ENCODE data around the gene BOD1L2.

Gene BOD1L2

DNA sequence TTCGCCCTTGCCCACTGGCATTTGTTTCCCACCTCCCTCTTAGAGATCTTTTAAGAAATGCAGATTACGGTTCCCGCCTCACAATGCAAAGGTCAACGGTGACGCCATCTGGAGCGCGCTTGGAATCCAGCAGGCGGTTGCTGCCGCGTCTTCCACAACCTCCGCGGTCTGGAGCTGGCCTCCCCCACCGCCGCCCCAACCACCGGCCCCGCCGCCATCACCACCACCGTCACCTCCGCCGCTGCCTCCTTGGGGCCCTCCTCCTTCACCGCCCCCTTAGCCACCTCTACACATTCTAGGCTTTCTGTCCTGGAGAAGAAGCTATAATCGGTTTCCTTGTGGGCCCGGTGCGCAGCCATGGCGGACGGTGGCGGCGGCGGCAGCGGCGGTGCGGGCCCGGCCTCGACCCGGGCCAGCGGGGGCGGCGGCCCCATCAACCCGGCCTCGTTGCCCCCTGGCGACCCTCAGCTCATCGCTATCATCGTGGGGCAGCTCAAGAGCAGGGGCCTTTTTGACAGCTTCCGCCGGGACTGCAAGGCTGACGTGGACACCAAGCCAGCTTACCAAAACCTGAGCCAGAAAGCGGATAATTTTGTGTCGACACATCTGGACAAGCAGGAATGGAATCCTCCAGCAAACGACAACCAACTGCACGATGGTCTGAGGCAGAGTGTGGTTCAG is at the start of gene BOD1L2:
TSS of gene BOD1L2 (plus strand) at position 132 of the 681 bp plus-strand sequence. CDS start at position 358, 226 bp downstream.
- no peak for DNase-seq (ENCODE audit: low read depth)
- no peak within 1 kb of the TSS for H3K4me3 ChIP-seq (ENCODE audit: low read depth, low read length)

DNA sequence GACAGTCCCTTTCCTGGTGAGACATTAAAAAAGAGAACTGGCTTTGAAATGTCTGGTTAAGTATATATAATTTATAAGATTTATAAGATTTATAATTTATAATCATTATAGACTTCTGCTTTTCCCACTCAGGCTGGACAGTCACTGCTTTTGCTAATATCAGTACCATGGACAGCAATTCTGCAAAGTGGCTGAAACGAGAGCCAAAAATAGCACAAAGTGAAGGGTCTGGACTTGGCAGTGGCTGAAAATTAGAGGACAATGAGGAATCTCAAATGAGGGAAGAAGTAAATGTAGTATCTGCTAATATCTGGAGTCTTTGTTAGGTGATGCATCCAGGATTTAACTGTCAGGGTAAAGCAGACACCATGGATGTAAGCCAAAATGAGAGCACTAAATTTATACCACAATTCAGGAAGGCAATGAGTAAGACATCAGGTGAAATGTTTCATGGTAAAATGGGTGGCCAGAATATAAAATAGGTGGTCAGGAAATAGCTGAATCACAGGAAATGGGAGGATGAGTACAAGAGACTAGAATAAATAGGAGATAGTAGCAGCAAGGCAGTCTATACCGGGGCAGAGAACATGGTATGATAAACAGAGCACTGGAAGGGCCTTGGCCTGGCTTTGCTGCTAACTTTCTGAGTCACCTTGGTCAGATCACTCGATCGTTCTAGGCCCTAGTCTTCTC is 39.6 kb upstream of the BOD1L2 start:
- peak; percentile 9 for DNase-seq (ENCODE audit: low read depth)

DNA sequence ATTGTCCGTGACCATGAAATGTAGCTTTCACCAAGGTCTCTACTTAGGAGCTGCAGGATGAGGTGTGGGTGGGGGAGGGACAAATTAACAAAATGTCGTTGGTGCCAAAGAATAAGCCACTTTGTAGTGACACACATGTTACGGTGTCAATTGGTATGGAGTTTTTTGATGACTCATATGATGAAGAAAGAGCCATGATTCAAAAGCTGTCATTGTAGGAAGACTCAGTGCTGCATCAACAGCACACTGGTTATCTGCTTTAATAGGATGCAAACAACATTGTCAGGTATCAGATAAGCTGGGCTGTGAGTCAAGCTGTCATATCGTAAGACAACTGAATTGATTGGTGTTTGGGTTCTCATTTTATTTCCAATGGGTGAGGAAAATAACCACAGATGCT is 36.6 kb upstream of the BOD1L2 start:
- no peak overlapping the region for H3K4me3 ChIP-seq (ENCODE audit: low read depth, low read length)
- no peak for DNase-seq (ENCODE audit: low read depth)

More for the DNA sequence above, 39.6 kb upstream of the BOD1L2 start:
- H3K4me3 ChIP-seq (ENCODE audit: low read depth, low read length) = no peak overlapping the region

DNA sequence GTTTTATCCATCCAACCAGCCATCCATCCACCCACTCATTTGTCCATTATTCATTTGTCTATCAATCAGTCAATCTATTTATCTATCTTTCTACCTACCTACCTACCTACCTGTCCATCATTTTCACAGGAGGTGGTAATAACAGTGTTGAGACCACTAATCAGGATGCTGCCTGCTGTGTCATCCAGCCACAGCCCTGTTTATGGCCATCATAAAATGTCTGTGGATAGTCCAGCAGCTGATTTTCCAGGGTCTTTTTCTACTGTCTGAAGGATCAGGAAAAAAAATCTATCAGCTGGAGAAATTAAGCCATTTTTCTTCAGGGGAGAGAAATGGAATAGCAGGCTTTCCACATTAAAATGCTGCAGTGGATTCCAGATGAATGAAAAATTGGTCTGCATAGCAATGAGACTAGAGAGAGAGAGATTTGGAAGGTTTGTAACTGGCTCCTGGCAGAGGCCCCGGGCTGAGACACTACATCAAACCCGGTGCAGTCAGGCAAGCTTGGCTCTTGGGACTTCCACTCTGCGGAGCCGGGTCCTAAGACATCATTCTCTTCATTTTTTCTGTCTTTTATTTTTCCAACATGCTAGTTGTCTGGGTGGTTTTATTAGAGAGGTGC is 33.0 kb upstream of the BOD1L2 start:
- no peak overlapping the region for H3K4me3 ChIP-seq (ENCODE audit: low read depth, low read length)
- DNase-seq (ENCODE audit: low read depth) = no peak

DNA sequence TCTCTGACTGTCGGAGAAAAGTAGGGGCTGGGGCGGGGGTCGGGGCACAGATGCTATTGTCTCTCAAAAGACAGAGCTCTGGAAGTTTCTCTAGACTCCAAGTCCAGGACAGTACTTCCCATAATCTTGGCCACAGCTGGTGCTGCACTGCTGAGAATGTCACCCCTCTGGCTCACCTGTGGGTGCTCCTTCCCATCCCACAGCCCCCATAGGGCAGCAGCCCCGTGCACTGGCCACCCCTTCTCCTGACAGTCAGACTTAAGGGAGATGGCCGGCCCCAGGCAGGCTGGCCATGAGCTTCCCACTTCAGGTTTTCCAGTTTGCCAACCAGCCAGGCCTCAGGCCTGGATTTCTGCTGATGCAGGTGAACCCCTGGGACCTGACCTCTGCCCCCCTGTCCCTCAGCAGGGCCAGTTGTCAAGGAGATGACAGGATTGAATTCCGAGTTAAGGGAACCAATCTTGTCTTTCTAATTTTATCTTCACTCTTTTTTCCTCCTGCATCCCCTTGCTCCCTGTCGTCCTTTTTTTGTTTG is 30.2 kb upstream of the BOD1L2 start:
- no peak overlapping the region for H3K4me3 ChIP-seq (ENCODE audit: low read depth, low read length)
- no peak for DNase-seq (ENCODE audit: low read depth)

DNA sequence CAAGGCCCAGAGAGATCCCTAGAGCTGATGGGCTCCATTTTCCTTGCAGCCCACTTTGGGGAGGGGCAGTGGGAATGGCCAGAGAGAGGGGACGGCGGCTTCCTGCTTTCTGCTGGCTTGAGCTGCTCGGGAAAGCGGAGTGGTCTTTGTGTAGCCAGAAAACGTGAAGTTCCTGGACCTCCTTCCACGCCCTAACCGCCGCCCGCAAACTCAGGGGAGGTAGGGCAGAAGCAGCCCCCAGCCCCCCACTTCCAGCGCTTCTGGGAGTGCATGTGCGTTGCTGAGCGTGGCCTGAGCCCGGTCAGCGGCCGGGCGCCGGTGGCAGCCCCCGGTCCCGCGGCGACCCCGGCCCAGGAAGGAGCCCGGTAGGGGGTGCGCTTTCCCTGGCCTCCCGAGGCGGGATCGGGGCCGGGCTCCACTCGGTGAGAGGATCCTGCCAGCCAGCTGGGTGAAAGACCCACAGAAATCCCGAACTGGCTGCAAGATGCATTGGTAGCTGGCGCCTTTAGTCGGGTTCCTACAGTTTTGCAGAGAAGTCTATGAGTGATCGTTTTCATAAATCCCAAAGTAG is 25.3 kb upstream of the BOD1L2 start:
- DNase-seq (ENCODE audit: low read depth) = no peak
- peak overlapping the region; percentile 3 for H3K4me3 ChIP-seq (ENCODE audit: low read depth, low read length)

DNA sequence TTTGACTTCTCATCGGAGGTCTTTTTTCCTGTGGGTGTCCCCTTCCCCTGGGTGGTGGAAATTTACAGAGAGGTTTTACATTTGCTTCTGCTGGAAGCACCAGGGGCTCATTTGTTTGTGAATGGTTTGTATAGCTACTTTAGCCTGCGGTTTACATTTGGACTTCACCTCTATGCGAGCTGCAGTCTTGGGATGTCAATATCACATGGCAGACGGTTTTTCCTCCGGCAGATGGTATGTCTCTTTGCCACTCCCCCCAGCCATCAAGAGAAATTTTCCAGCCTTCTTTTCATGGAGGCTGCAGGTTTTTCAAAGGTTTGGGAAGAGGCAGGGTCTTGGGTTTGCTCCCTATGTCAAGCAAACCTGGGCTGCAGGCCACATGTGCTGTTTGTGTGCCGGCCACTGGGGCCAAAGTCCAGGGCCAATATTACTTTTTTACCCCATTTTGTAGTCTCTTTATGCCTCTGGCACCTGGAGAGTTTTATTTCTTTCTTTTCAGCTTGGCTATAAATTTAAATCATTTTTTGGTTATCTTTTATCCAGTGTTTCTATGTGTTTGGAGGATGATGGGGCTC is 23.9 kb upstream of the BOD1L2 start:
- DNase-seq (ENCODE audit: low read depth) = no peak
- no peak overlapping the region for H3K4me3 ChIP-seq (ENCODE audit: low read depth, low read length)

DNA sequence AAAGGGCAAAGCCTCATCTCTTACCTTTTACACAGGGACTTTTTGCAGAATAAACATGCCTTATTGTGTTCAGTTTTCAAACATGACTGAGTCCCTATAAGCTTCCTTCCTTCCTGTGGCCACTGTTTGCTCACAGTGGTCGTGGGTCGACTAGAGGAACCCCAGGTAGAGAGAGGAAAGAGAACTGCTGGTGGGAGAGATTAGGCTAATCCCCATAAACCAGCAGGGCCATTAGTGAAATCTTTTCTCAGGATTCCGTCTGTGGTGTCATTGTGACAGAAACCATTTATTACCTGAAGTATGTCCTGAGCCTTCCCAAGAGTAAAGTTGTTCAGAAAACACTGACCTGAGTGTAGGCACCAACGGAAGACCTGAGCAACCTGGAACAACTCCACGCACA is 21.3 kb upstream of the BOD1L2 start:
- H3K4me3 ChIP-seq (ENCODE audit: low read depth, low read length) = no peak overlapping the region
- no peak for DNase-seq (ENCODE audit: low read depth)

DNA sequence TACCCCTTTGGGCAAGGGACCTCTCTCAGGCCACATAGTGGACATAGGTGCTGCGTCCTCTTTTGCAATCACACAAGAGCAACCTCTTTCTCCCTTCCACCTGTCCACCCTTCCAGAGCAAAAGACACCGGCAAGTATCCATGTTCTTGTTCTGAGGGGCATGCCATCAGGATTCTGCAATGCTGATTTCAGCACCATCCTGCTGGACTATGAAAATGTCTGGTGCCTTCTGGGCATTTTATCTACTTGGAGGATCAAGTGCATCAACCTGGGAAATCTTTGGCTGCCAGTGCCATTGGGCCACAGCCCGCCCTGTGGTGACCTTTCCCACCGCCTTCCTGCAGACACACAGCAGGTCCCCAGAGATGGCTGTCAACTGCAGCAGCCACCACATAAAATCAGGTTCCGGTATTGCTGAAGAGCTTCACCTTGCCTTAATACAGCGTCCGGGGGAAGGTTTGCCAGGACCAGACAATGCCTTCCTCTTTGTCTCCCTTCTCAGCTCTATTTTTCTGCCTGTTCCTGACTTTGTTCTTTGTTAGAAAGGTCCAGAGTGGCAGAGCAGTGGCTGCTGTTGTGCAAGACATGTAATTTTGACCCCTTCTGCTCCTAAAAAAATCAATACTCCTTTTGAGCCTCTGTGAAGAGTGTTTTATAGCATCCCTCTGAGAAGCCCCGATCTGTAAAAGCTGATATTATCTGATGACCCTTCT is 18.5 kb upstream of the BOD1L2 start:
- H3K4me3 ChIP-seq (ENCODE audit: low read depth, low read length) = no peak overlapping the region
- no peak for DNase-seq (ENCODE audit: low read depth)

DNA sequence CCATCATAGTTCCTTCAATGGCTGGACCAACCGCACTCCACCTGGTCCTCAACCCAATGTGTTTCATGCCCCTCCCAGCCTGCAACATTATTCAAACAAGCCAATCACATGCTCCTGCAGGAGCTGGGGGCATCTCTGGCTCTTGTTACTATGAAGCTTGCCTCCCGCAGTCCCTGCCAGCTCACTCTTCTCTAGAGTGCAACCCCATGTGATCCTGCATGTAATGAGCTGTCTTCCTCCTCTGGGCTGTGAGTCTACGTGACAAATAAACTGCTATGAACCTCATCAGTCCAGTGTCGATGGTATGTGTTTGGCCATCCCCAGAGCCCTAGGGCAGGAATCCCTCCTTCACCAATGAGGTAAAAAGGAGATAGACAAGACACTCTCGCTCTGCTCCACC is 15.8 kb upstream of the BOD1L2 start:
- no peak overlapping the region for H3K4me3 ChIP-seq (ENCODE audit: low read depth, low read length)
- no peak for DNase-seq (ENCODE audit: low read depth)

DNA sequence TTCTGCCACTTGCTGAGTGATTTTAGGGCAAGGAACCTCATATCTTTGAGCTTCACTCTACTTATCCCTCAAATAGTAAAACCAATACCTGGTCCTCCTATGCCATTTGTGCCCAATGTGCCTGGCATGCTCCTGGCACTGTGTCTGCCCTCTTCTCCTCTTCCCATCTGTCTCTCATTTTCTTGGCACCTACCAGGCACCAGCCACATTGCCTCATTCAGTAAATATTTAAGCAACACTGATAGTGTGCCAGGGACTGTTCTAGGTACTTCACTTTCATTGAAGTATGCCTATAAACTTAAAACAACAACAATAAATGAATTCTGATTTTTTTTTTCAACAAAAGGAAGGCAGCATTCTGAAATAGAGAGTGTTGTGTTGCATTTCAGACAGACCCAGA is 15.1 kb upstream of the BOD1L2 start:
- H3K4me3 ChIP-seq (ENCODE audit: low read depth, low read length) = no peak overlapping the region
- no peak for DNase-seq (ENCODE audit: low read depth)

DNA sequence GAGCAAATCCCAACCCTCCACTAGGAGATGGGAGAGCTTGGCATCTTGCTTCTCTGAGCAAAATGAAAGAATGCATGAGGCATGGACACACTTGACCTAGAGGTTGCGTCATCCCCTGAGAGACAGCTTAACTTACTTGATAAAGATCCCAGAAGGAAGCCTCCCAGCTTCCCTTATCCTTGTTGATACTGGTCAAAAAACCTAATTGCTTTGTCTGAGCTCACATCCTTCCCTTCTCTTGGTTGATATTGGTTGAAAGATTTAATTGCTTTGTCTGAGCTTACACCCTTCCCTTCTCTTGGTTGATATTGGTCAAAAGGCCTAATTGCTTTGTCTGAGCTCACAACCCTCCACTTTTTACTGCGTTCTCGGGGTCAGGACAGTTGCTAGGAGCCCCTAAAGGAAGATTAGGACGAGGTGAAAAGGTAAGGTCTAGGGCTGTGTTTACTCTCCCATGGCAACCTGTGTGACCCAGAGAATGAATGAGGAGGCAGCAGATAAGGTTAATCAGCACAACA is 12.2 kb upstream of the BOD1L2 start:
- DNase-seq (ENCODE audit: low read depth) = no peak
- H3K4me3 ChIP-seq (ENCODE audit: low read depth, low read length) = no peak overlapping the region

DNA sequence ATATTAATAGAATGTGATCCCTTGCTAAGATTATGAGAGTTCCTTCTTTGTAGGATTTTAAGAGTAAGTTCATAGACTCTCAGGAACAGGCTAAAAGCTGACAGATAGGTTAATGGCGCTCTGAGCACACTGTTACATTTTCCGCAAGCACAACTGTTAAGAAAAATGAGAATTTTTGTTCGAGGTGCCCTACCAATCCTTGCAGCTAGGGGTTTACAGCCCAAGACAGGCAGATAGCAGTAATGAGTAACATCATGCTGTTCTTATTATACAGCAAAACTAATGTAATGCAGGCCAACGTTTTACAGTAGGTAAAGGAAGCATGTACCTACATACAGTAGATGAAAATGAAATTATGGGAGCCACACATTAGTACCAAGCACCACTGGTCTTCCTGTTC is 11.2 kb upstream of the BOD1L2 start:
- no peak overlapping the region for H3K4me3 ChIP-seq (ENCODE audit: low read depth, low read length)
- no peak for DNase-seq (ENCODE audit: low read depth)

DNA sequence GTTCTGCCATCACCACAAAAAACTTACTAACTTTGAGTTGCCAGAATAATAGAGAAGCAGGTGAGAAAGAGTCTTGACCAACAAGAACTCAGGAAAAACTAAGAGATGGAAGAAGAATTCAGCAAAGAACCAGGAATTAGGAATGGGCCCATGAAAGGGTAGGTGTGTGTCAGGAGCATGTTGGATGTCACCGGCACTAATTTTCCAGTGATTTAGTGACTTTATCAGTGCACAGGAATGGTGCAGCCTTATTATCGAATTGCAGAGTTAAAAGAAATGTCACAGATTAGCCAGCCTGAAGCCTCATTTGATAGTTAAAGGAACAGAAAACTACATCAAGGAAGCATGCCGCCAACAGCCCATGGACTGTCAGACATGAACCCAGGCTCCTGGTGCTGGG is 9.0 kb upstream of the BOD1L2 start:
- H3K4me3 ChIP-seq (ENCODE audit: low read depth, low read length) = no peak overlapping the region
- DNase-seq (ENCODE audit: low read depth) = no peak

DNA sequence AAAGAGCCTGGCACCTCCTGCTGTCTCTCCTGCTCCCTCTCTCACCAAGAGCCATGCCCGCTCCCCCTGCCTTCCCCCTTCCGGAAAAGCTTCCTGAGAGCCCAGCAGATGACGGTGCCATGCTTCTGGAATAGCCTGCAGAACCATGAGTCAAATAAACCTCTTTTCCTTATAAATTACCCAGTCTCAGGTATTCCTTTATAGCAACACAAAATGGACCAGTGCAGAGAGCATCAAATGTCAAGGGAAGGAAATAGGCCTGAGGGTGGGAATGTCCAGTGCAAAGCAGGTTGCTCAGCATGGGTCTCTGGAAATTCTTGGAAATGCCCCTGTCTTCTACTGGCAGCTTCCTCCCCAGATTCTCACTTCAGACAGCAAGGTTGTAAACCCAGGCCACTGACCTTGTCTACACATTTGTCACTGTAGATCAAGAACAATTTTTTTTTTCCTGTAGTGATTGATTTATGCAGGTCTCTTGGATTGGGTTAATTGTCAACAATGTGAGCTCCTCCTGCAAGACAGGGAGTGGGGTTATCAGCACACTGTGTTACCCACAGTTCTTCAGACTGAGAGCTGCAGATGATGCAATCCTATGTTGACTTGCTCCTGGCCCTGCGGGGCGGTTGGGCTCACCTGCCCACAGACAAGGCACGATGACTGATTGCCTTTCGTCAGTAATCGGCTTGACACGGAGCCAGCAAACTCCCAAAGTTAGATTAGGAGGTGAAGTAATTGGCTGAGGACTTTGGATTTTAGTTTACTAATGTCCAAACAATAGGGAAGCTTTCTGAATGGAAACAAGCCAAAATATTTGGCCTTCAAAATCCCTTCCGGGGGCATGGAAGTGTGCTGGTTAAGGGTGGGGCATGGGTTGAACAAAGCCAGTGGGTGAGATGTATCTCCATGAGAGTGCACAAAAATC is 5.4 kb upstream of the BOD1L2 start:
- no peak overlapping the region for H3K4me3 ChIP-seq (ENCODE audit: low read depth, low read length)
- DNase-seq (ENCODE audit: low read depth) = no peak

DNA sequence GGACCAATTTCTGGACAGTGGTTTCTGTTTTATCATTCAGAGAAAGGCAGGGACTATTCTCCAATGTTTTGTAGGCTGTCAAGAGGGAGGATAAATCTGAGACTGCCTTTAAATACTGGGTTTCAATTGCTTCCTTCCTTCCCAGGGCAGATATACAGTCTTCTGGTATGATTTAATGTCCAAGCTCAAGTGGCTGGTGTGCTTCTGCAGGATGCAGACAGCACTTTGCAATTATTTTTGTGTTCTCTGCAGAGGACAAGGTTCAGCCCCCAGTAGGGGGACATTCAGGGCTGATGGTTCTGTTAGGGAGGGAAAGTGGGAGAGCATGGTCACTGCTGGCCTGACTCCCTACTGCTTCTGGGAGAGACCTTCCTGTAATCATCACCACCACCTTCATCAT is 4.6 kb upstream of the BOD1L2 start:
- no peak for DNase-seq (ENCODE audit: low read depth)
- H3K4me3 ChIP-seq (ENCODE audit: low read depth, low read length) = no peak overlapping the region

DNA sequence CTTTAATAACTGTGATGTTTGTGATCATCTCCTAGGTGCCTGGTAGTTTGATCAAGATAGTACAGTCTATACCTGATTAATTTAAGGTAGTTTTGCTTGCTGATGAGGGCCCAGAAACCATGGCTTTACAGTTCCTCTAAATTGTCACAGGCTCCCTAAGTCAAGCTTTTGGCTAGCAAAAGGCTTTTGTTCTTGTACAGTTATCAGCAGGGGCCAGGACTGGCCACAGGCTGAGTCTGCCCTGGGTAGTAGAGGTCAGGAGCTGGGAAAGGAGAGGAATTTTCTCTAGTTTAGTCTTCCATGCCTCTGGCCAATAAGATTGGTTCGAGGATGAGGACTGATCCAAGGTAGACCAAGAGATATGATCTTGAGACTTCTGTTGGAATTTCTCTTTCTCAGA is 3.6 kb upstream of the BOD1L2 start:
- DNase-seq (ENCODE audit: low read depth) = no peak
- no peak overlapping the region for H3K4me3 ChIP-seq (ENCODE audit: low read depth, low read length)

DNA sequence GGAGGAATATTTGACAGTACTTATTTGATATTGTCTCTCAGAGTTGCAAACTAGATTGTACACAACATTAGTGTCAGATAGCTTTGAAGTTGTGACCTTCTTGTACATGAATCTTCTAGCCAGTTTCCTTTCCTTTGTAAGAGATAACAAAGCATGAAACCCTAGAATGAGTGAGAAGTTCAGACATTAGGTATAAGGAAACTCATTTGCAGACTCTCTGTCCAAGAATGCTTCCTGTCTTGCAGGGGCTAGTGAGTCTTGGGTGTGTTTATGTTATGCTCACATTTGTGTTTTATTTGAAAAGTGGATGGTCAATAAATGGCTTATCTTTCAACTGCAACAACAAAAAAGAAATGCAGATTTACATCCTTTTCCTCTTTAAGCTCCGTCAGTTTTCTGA is 1.4 kb downstream of the BOD1L2 start:
- H3K4me3 ChIP-seq (ENCODE audit: low read depth, low read length) = no peak overlapping the region
- no peak for DNase-seq (ENCODE audit: low read depth)
